Testis (tissue), 3 donors: ENCODE results near the gene SLC15A5. TPM values are rescaled to one million over a fixed set of nuclear protein-coding genes. Genes with fewer than 3 reads are reported as not detected.

ENCODE experiments used
- DNase-seq: peaks from one replicate; pipeline ENCODE4 v3.0.0-alpha.2; 2019
- H3K27ac ChIP-seq, 2 donors: fragments of 200-600 bp; sonication (generic); one replicate each; pipeline ENCODE4 v1.5.1; 2019
- H3K27me3 ChIP-seq: fragments of 200-600 bp; sonication (generic); one replicate; pipeline ENCODE4 v1.5.1; 2019
- H3K36me3 ChIP-seq: fragments of 200-600 bp; sonication (generic); one replicate; pipeline ENCODE4 v1.5.1; 2017; ENCODE audit warnings: low read depth; ENCODE audit errors: missing control alignments
- H3K4me1 ChIP-seq: fragments of 200-600 bp; sonication (generic); one replicate; pipeline ENCODE4 v1.5.1; 2019
- H3K4me3 ChIP-seq, 2 donors: fragments of 200-600 bp; sonication (generic); one replicate each; pipeline ENCODE4 v1.5.1; 2017 to 2019
- H3K9me3 ChIP-seq: fragments of 200-600 bp; sonication (generic); one replicate; pipeline ENCODE4 v1.5.1; 2017
- CTCF ChIP-seq, 3 experiments: fragments of 450-650 bp in 2 of 3; fragments of 200-600 bp in 1 of 3; sonication (generic) in 1 of 3; IDR thresholded peaks; one replicate each; pipeline ENCODE4 v1.5.1; 2016 to 2019; ENCODE audit warnings: antibody characterized with exemption in 3 of 3, mild to moderate bottlenecking in 2 of 3, moderate library complexity in 1 of 3
- POLR2A ChIP-seq: fragments of 450-650 bp; IDR thresholded peaks from one replicate; pipeline ENCODE4 v1.6.1; 2017; ENCODE audit warnings: antibody characterized with exemption, mild to moderate bottlenecking, moderate library complexity
- WGBS, 2 donors: methylation state at CpG; one replicate each; pipeline ENCODE4 v1.1.5; 2018; 5-methylcytosine and 5-hydroxymethylcytosine counted together
- intact Hi-C: fragments of 100-400 bp; cut with DNase I; formaldehyde crosslinking; loops from one replicate; pipeline ENCODE4 v1.15.1; 2023; ENCODE audit warnings: low total_unique reads
- polyA plus RNA-seq: library from polyadenylated mRNA; stranded (reverse); fragments of 350-450 nt; fragmentation: Illumina TruSeq; extraction: RNeasy Lipid Tissue Mini Kit (QIAGEN cat#74804); gene quantifications from one replicate; pipeline ENCODE4 v1.2.3, GENCODE V29; 2014; ENCODE audit warnings: low read depth, low replicate concordance; ENCODE audit not compliant: insufficient read depth
- total RNA-seq, 2 donors: library from RNA; depleted of rRNA; stranded (reverse); fragments of >200 nt; gene quantifications; one replicate each; pipeline ENCODE4 v1.2.3, GENCODE V29; 2016

Gene SLC15A5
- total and polyA plus RNA-seq, 3 donors from 2014 or later: 0.12 TPM; not detected in 2

GRCh38 chr12:16171348-16171747 lies 106.1 kb downstream of the SLC15A5 start:
- Histone ChIP-seq H3K36me3 (no peaks in the 10 kb centered on the region), H3K27ac (no peak overlapping the region), H3K4me1 (no peaks in the 10 kb centered on the region), H3K27me3 (no peaks in the 10 kb centered on the region), H3K4me3 (no peak overlapping the region), H3K9me3 (no peaks in the 10 kb centered on the region)
- no peak for DNase-seq
- TF ChIP-seq POLR2A: no peak
- no peak for TF ChIP-seq CTCF (IDR thresholded peaks at IDR 0.05)
- intact Hi-C loops: no loop called here
- 89 to 100% methylated on average over 2 of the region's 2 CpGs for WGBS, 2 donors

GRCh38 chr12:16168078-16168477 lies 109.4 kb downstream of the SLC15A5 start:
- no peaks in the 10 kb centered on the region for H3K27me3 ChIP-seq
- no peak for TF ChIP-seq CTCF (IDR thresholded peaks at IDR 0.05)
- TF ChIP-seq POLR2A: no peak
- 93 to 94% methylated on average over 3 of the region's 3 CpGs for WGBS, 2 donors
- intact Hi-C loops: no loop called here
- H3K36me3 ChIP-seq: no peaks in the 10 kb centered on the region
- no peaks in the 10 kb centered on the region for H3K9me3 ChIP-seq
- no peaks in the 10 kb centered on the region for H3K4me1 ChIP-seq
- H3K4me3 ChIP-seq: no peak overlapping the region
- H3K27ac ChIP-seq: no peak overlapping the region
- DNase-seq: no peak

- 76 to 79% methylated on average over 5 of the region's 5 CpGs for WGBS, 2 donors
- TF ChIP-seq POLR2A: no peak
- TF ChIP-seq CTCF (IDR thresholded peaks at IDR 0.05): no peak
- no peak overlapping the region for H3K27ac ChIP-seq
Measured at GRCh38 chr12:16166563-16167470, 110.7 kb downstream of the SLC15A5 start.

GRCh38 chr12:16165506-16165905 lies 112.0 kb downstream of the SLC15A5 start:
- Histone ChIP-seq H3K36me3 (no peaks in the 10 kb centered on the region), H3K4me3 (no peak overlapping the region), H3K9me3 (no peaks in the 10 kb centered on the region), H3K4me1 (no peaks in the 10 kb centered on the region), H3K27me3 (no peaks in the 10 kb centered on the region), H3K27ac (no peak overlapping the region)
- TF ChIP-seq POLR2A (no peak), CTCF (IDR thresholded peaks at IDR 0.05) (peak; percentile 16 to 30 (median 23))
- intact Hi-C loops: no loop called here
- DNase-seq: peak; percentile 47
- WGBS, 2 donors: 16 to 26% methylated on average over 2 of the region's 2 CpGs

More at GRCh38 chr12:16166563-16167470, 110.7 kb downstream of the SLC15A5 start:
- Histone ChIP-seq H3K36me3 (no peaks in the 10 kb centered on the region), H3K4me1 (no peaks in the 10 kb centered on the region), H3K9me3 (no peaks in the 10 kb centered on the region), H3K27me3 (no peaks in the 10 kb centered on the region), H3K4me3 (no peak overlapping the region)
- no peak for DNase-seq
- intact Hi-C loops: no loop called here

GRCh38 chr12:16163901-16164300 lies 113.6 kb downstream of the SLC15A5 start:
- intact Hi-C loops: no loop called here
- no peaks in the 10 kb centered on the region for H3K9me3 ChIP-seq
- no peak for TF ChIP-seq CTCF (IDR thresholded peaks at IDR 0.05)
- TF ChIP-seq POLR2A: no peak

More at GRCh38 chr12:16163901-16164300, 113.6 kb downstream of the SLC15A5 start:
- no peak overlapping the region for H3K4me3 ChIP-seq
- H3K36me3 ChIP-seq: no peaks in the 10 kb centered on the region
- no peak overlapping the region for H3K27ac ChIP-seq
- no peaks in the 10 kb centered on the region for H3K4me1 ChIP-seq
- DNase-seq: no peak
- no peaks in the 10 kb centered on the region for H3K27me3 ChIP-seq
